Measurements from ENCODE around the gene PITX2.

The PITX2 gene

DNA sequence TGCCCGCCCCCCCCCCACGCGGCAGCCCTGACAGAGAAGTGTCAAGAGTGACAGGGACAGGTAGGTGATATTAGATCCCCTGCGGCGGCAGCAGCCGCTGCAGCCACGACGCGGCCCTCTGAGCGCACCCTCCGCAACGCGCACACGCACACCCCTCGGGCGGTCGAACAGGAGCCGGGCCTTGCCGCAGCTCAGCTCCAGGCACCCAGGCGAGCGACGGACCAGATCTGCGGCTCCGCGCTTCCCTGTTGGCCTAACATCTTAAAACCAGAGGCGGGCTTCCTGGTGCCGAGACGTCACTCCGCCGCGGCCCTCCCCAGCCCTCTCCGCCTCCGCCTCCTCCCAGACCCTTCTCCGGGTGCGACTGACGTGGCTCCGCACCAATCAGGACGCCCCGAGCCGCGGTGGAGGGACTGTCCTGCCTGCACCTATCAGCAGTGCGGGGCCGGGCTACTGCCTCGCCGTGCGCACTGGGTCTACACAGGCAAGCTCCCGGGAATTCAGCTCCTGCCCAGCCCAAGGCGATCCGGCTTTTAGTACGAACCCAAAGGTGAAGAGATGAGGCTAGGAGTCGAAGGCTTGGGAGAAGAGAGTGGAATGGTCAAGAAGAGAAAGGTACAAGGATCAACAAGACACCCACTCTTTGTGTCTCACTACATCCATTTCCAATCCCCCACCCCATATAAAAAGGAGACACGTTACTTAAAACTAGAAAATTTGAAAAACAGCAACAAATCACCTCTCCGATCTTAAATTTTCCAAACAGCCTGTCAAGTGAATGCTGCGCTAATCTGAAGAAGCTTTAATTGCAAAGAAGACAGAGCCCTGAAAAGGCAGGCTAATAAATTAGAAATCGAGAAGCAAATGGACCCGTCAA lies at the start of gene PITX2:
TSS of gene PITX2 (minus strand) at position 237 of the 877 bp plus-strand sequence. CDS start 617 bp downstream, outside the sequence.
- DNase-seq (ENCODE audit: low read depth): peak; percentile 90
- TF ChIP-seq CTCF (conservative IDR thresholded peaks at IDR 0.05; ENCODE audit: low read length): no peak
- peak within 1 kb of the TSS; percentile 55 for H3K4me3 ChIP-seq (ENCODE audit: low read length)

DNA sequence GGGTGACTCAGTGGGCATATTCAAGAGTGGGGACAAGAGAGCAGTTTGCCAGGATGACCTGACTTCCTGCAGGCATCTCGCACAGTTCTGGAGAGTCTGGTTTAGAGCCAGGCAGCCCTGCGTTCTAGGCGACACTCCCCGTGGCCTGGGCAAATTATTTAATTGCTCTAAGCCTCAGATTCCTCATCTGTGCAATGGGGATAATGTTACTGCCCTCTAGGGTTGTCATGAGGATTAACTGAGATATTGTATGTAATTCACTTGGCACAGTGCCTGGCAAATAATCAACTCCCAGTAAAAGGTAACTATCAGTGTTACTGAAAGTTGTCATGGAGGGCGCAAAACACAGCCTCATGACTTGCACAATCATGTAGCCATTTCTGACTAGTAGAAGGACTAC lies 48.8 kb upstream of the PITX2 start:
- no peak for DNase-seq (ENCODE audit: low read depth)
- TF ChIP-seq CTCF (conservative IDR thresholded peaks at IDR 0.05; ENCODE audit: low read length): no peak
- H3K4me3 ChIP-seq (ENCODE audit: low read length): no peak overlapping the region

- TF ChIP-seq CTCF (conservative IDR thresholded peaks at IDR 0.05; ENCODE audit: low read length): no peak
- H3K4me3 ChIP-seq (ENCODE audit: low read length): no peak overlapping the region
- DNase-seq (ENCODE audit: low read depth): peak; percentile 9
Measured at GRCh38 chr4:110669663-110670062, 46.8 kb upstream of the PITX2 start.

DNA sequence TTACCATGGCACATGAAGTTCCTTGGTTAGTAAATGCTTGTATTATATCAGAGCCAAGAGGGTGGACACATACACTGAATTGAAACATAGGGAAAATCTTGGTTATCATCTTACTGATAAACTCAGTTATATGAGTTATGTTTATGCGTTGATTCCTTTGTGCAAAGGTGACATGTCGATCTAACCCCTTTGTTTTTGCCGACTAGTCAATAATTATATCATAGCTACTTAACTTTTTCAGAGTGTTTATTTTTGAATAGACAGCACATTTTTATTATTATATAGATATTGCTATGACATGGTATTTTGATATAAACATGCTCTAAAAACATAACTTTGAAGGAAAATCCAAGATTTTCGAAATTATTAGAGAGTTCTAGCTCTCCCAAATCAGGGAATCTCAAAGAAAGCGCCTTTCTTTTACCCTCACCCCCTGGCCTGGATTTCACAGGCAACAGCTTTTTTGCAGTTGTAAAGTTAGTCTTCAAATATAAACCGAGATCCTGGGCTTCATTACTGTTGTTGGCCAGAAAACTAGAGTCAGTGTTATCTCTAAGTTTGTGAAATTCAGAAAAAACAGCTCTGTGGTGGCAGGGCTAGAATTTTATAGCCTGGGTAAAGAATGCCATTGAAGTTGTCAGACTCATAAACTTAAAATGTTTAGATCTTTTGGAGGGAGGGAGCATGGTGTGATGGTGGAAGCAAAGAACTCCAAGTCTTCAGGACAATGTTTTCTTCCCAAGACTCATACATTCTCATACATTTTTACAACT lies 45.8 kb upstream of the PITX2 start:
- no peak for DNase-seq (ENCODE audit: low read depth)
- H3K4me3 ChIP-seq (ENCODE audit: low read length): no peak overlapping the region
- TF ChIP-seq CTCF (conservative IDR thresholded peaks at IDR 0.05; ENCODE audit: low read length): no peak

DNA sequence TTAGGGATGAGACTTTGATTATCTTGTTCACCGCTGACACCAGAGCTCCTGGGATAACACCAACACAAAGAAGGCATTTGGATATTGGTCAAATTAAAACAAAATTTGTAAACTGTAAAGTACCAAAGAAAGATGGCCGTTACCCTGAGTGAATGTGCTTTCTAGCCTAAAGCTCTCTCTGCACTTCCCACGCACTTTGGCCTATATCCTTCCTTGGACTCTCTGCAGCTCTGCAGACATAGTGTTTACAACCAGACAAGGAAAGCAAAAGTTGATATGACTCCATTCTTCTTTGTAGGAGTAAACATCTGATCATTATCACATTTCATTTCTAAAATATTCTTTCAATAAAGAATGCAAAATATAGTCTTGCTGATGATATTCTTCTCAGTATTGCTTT lies 44.8 kb upstream of the PITX2 start:
- H3K4me3 ChIP-seq (ENCODE audit: low read length): no peak overlapping the region
- no peak for TF ChIP-seq CTCF (conservative IDR thresholded peaks at IDR 0.05; ENCODE audit: low read length)
- no peak for DNase-seq (ENCODE audit: low read depth)

- H3K4me3 ChIP-seq (ENCODE audit: low read length): no peak overlapping the region
- DNase-seq (ENCODE audit: low read depth): peak; percentile 18
- no peak for TF ChIP-seq CTCF (conservative IDR thresholded peaks at IDR 0.05; ENCODE audit: low read length)
Measured at GRCh38 chr4:110666030-110666429, 43.2 kb upstream of the PITX2 start.
